ENCODE results near the gene BRSK2. TPM values are rescaled to one million over a fixed set of nuclear protein-coding genes. Genes with fewer than 3 reads are reported as not detected.
A peak's percentile ranks its signal among the peaks of the same experiment; 100 is the strongest.

Gene BRSK2
- total and polyA plus RNA-seq, 9 of the 15 experiments (the other 6 are each of a cell fraction or from before 2014, with no cell fraction given): 0.06 to 0.52 (median 0.18) TPM; not detected in 5

DNA sequence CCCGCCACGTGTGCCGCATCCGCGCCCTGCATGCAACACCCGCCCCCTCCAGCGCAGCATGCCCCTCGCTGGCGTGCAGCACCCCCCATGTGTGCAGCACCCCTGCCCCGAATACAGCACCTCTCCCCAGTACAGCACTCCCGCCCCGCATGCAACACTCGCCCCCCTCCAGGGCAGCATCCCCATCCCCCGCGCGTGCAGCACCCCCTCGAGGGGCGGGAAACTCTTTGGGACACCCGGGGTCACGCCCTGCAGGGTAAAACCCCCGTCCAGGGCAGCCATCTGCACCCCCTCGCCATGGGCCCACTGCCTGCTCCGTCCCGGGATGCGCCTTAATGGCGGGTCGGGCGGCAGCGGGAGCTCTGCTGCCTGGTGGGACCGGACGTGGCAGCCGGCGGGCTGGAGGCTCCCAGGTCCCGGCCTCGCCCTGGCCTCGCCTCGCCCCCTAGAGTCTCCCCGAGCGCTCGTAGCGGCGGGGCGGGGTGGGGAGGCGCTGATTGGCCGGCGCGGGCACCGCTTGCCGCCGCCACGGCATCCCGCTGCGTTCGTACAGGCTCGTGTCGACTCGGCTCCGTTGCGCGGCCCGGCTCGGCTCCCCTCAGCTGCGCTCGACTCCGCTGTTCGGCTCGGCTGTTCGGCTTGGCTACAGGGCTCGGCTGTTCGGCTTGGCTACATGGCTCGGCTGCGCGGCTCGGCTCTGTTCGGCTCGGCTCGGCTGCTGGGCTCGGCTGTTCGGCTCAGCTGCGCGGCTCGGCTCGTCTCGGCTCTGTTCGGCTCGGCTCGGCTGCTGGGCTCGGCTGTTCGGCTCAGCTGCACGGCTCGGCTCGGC, 417 bp upstream of the BRSK2 start (continued):
- TF ChIP-seq NFIX (CRISPR knock-in tag; IDR thresholded peaks at IDR 0.05; ENCODE audit: low read depth) (no peak), ZNF589 (CRISPR knock-in tag; IDR thresholded peaks at IDR 0.05; ENCODE audit: low read depth) (no peak), ERF (CRISPR knock-in tag; IDR thresholded peaks at IDR 0.05) (no peak), TARDBP (IDR thresholded peaks at IDR 0.05) (no peak), ZNF184 (CRISPR knock-in tag; IDR thresholded peaks at IDR 0.05) (no peak), RCOR1 (IDR thresholded peaks at IDR 0.05; ENCODE audit: borderline replicate concordance in 1 of 2, low read depth in 2 of 2, low read length in 2 of 2) (no peak), XRCC3 (IDR thresholded peaks at IDR 0.05) (no peak), NFATC3 (IDR thresholded peaks at IDR 0.05) (peak; percentile 59; the same call in 1 of the 2 replicates), TBL1XR1 (IDR thresholded peaks at IDR 0.05; ENCODE audit: low read length in 2 of 2) (no peak), RBFOX2 (IDR thresholded peaks at IDR 0.05; ENCODE audit: low read depth, low read length) (0 out of 2 replicates have a peak, but pooled peaks have one; percentile 24), MEF2A (IDR thresholded peaks at IDR 0.05; ENCODE audit: control insufficient read depth, low read depth, low read length) (no peak), RB1 (IDR thresholded peaks at IDR 0.05; ENCODE audit: low read depth) (0 out of 2 replicates have a peak, but pooled peaks have one; percentile 43), GTF2F1 (IDR thresholded peaks at IDR 0.05; ENCODE audit: low read depth, low read length) (no peak), PCBP1 (IDR thresholded peaks at IDR 0.05; ENCODE audit: low read depth, low read length, poor library complexity, severe bottlenecking) (no peak), CXXC5 (CRISPR knock-in tag; IDR thresholded peaks at IDR 0.05) (peak; percentile 71), FOXK1 (CRISPR knock-in tag; IDR thresholded peaks at IDR 0.05; ENCODE audit: borderline replicate concordance) (no peak), MAZ (CRISPR knock-in tag; conservative IDR thresholded peaks at IDR 0.05 in 1 of 2, IDR thresholded peaks at IDR 0.05 in 1 of 2) (peak; percentile 36 to 50; a peak in 2 of 4 replicates), NRF1 (conservative IDR thresholded peaks at IDR 0.05 in 1 of 2, IDR thresholded peaks at IDR 0.05 in 1 of 2) (peak; percentile 76 to 81)
- TF ChIP-seq, protein P1, sequence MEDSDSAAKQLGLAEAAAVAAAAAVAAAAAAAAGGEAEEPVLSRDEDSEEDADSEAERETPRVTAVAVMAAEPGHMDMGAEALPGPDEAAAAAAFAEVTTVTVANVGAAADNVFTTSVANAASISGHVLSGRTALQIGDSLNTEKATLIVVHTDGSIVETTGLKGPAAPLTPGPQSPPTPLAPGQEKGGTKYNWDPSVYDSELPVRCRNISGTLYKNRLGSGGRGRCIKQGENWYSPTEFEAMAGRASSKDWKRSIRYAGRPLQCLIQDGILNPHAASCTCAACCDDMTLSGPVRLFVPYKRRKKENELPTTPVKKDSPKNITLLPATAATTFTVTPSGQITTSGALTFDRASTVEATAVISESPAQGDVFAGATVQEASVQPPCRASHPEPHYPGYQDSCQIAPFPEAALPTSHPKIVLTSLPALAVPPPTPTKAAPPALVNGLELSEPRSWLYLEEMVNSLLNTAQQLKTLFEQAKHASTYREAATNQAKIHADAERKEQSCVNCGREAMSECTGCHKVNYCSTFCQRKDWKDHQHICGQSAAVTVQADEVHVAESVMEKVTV (CRISPR knock-in tag; IDR thresholded peaks at IDR 0.05): peak; percentile 96
- TF ChIP-seq, protein P2, sequence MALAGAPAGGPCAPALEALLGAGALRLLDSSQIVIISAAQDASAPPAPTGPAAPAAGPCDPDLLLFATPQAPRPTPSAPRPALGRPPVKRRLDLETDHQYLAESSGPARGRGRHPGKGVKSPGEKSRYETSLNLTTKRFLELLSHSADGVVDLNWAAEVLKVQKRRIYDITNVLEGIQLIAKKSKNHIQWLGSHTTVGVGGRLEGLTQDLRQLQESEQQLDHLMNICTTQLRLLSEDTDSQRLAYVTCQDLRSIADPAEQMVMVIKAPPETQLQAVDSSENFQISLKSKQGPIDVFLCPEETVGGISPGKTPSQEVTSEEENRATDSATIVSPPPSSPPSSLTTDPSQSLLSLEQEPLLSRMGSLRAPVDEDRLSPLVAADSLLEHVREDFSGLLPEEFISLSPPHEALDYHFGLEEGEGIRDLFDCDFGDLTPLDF (CRISPR knock-in tag; IDR thresholded peaks at IDR 0.05): no peak
- TF ChIP-seq, protein P3, sequence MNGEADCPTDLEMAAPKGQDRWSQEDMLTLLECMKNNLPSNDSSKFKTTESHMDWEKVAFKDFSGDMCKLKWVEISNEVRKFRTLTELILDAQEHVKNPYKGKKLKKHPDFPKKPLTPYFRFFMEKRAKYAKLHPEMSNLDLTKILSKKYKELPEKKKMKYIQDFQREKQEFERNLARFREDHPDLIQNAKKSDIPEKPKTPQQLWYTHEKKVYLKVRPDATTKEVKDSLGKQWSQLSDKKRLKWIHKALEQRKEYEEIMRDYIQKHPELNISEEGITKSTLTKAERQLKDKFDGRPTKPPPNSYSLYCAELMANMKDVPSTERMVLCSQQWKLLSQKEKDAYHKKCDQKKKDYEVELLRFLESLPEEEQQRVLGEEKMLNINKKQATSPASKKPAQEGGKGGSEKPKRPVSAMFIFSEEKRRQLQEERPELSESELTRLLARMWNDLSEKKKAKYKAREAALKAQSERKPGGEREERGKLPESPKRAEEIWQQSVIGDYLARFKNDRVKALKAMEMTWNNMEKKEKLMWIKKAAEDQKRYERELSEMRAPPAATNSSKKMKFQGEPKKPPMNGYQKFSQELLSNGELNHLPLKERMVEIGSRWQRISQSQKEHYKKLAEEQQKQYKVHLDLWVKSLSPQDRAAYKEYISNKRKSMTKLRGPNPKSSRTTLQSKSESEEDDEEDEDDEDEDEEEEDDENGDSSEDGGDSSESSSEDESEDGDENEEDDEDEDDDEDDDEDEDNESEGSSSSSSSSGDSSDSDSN (IDR thresholded peaks at IDR 0.05; ENCODE audit: borderline replicate concordance in 1 of 2, low read depth in 2 of 2, low read length in 2 of 2): 0 out of 4 replicates have a peak, but pooled peaks of 1 of the 2 experiments have one; percentile 40

All from K562 (cell line).